Measurements from ENCODE around the gene CDHR1.

DNA sequence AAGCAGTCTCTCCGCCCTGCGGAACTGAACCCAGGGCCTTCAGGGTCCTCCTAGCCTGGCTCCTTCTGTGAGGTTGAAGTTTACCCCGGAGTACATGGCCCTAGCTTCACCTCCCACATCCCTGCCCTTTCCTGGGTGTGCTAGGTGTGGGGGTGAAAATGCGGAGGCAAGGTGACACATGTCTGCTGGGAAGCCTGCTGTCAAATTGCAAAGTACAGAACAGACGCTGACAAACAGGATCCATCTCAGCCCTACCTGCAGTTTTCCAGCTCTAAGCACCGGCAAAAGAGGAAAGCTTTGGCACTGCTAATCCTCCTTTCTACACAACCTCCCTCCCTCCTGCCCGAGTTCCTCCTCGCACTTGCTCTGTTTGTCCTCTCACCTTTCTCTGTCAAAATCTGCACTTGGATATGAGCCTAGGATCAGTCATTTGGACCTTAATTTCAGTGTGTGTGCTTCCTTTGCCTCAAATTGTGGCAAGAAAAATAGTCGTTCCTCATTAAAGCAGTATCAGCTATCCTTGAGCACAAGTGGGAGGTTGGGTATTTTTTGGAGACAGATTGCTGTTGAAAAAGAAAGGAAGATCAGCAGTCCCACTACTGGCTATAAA lies 35.2 kb upstream of the CDHR1 start:
- TF ChIP-seq POLR2AphosphoS5 (IDR thresholded peaks at IDR 0.05; ENCODE audit: low read depth, low read length): no peak
- TF ChIP-seq POLR2A (IDR thresholded peaks at IDR 0.05; ENCODE audit: low read depth, low read length): no peak

Measured in GM12891 (cell line).